Bladder microvascular endothelial cell (primary cell): Measurements from ENCODE around the gene KRT17. TPM values are rescaled to one million over a fixed set of nuclear protein-coding genes. Genes with fewer than 3 reads are reported as not detected.

ENCODE experiments used
- total RNA-seq: library from RNA; depleted of rRNA; stranded (reverse); fragments of >200 nt; gene quantifications from 2 replicates; pipeline ENCODE4 v1.2.3, GENCODE V29; 2014

The KRT17 gene
- total RNA-seq = 1.2 and 2.6 TPM in 2 replicates

DNA sequence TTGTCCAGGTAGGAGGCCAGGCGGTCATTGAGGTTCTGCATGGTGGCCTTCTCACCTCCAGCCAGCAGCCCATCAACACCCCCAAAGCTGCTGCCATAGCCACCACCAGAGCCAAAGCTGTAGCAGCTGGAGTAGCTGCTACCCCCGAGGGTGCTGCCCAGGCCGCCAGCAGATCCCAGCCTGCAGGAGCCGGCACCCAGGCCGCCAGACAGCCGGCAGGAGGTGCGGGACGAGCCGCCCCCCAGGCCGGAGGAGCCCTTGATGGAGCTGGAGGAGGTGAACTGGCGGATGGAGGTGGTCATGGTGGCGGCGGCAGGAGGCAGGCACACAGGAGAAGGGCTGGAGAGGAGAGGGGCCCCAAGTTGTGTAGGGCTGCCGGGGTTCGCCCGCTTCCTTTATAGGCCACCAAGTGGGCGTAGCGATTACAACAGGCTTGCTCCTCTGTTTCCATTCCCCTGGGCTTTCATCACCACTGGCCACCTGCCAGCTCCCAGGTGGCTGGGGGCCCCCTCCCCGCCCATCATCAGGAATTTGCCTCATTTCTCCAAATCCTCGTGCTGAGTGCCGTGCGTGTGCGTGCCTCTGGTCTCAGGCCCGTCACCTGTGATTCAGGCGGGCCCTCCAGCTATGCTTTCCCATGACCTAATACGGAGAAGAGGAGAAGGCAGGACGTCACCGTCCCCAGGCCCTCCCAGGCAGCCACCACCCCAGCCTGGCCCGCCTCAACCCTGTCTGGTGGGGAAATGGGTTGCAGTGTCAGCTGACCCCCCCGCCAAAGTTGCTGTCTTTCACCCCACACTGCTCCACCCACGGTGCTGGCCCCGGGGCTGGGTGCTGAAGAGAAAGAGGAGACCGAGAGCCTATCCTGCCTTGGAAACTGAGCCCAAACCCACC, at the start of gene KRT17:
TSS of gene KRT17 (minus strand) at position 368 of the 894 bp plus-strand sequence. CDS start at position 302, 66 bp downstream.

DNA sequence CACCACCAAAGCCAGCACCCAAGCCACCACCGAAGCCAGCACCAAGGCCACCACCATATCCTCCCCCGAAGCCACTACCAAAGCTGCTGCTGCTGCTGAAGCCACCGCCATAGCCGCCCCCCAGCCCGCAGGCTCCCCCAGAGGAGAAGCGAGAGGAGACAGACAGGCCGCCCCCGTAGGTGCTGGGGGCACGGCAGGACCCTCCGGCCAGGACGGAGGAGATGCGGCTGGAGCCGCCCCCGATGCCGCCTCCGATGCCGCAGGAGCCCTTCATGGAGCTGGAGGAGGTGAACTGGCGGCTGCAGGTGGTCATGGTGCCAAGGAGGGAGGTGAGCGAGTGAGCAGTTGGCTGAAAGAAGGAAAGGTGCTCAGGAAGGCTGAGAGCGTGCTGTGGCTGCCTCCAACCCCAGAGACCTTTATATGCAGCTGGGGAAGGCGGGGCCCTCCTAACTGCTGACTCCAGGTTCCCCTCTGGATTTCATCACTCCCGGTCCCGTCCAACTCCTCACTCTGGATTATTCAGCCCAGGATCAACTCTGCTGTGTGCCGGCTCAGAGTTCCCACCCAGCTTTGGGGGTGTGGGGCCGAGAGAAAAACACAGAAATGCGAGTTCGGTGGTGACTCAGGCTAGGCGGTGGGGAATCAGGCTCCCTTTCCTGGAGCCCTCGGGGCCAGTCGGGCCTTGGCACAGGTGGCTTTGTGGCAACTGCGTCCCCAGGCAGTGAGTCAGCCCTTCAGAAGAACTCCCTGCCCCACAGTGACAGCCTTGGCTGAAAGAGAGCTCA, 11.8 kb downstream of the KRT17 start, which contains the start of gene KRT16:
TSS of gene KRT16 (minus strand) at position 392 of the 785 bp plus-strand sequence. CDS start at position 313, 79 bp downstream.

DNA sequence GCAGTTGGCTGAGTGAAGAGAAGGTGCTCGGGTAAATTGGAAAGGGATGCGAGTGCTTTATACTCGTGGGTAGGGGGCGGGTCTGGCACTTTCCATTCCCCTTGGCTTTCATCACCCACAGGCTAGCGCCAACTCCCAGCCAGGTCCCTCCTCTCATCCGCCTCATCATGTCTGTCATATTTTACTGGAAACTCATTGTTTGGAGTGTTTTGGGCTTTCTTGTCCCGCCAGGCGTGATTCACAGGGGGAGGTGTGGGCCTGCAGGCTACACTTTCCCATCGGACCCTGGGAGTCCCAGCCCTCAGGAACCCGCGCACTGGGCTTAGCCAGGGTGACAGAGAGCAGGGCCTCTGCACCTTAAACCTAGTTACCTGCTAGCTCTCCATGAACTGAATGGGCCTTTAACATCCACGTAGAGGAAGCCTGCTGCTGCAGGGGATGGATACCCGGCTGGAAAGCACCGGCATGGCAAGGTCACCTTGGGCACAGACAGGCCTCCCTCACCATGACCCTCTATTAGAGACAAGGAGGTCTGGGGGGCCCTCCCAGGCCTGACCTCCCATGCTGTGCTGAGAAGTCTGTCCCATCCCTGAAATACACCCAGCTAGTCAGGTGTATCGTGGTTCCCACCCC, 37.4 kb downstream of the KRT17 start, which contains the start of gene KRT14:
TSS of gene KRT14 (minus strand) at position 33 of the 633 bp plus-strand sequence. CDS start 61 bp downstream, outside the sequence.

DNA sequence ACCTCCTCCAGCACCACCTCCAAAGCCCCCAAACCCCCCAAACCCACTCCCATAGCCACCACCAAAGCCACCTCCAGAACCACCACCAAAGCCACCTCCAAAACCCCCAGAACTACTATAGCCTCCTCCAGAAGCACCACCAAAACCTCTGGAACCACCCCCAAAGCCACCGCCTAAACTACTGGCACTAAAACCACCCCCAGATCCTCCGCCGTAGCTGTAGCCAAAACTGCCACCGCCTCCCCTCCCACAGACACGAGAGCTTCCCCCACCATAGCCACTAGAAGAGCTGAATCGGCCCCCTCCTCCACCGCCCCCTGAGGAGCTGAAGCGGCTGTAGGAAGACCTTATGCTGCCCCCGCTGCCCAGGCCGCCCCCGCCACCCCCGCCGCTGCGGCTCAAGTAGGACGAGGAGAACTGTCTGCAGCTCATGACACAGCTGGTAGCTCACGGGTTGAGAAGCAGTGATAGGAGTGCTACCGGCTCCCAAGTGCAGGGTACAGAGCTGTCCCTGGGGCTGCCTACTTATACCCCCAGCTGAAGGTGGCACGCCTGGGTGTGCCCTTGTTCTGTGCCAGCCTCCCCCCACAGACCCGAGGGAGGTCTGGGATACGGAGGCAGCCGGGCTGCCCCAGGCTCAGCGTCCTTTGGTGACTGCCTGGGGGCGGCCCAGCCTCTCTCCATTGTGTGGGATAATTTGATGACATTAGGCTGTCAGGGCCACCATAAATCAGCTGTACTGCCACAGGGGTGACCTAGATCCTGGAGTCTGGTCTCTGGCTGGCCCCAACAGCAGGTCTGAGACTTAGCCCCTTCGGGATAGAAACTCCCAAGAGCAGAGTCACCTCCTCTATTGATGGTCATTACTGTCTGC, 52.6 kb downstream of the KRT17 start, which contains the start of gene KRT9:
TSS of gene KRT9 (minus strand) at position 499 of the 874 bp plus-strand sequence. CDS start at position 432, 67 bp downstream.

Other genes with a start within 250 kb of the KRT17 start
- gene KRT34, start 242.3 kb downstream of the KRT17 start, total RNA-seq = 0.44 and 0.49 TPM in 2 replicates
- not detected in 2 replicates for gene KRT31, start 227.0 kb downstream of the KRT17 start, total RNA-seq
- gene KRT37, start 200.0 kb downstream of the KRT17 start, total RNA-seq = not detected in 2 replicates
- not detected in 2 replicates for gene KRT38, start 183.6 kb downstream of the KRT17 start, total RNA-seq
- not detected in 2 replicates for gene KRT32, start 157.2 kb downstream of the KRT17 start, total RNA-seq
- gene KRT35, start 143.4 kb downstream of the KRT17 start, total RNA-seq = not detected in 2 replicates
- 0.06 and 0.16 TPM in 2 replicates for gene KRT36, start 134.7 kb downstream of the KRT17 start, total RNA-seq
- gene KRT13, start 119.0 kb downstream of the KRT17 start, total RNA-seq = not detected in 2 replicates
- 0.16 and 0.57 TPM in 2 replicates for gene KRT15, start 105.7 kb downstream of the KRT17 start, total RNA-seq
- gene KRT19, start 96.3 kb downstream of the KRT17 start, total RNA-seq = 3.9 and 13.9 TPM in 2 replicates
- gene KRT9, start 52.5 kb downstream of the KRT17 start, total RNA-seq = 0.06 TPM in 1 of 2 replicates, not detected in the other
- 0.31 TPM in 1 of 2 replicates, not detected in the other for gene KRT14, start 37.7 kb downstream of the KRT17 start, total RNA-seq
- gene KRT16, start 11.8 kb downstream of the KRT17 start, total RNA-seq = 0.19 and 0.65 TPM in 2 replicates
- 55.4 and 112 TPM in 2 replicates for gene EIF1, start 64.3 kb upstream of the KRT17 start, total RNA-seq
- gene GAST, start 87.8 kb upstream of the KRT17 start, total RNA-seq = not detected in 2 replicates
- 0.32 and 0.82 TPM in 2 replicates for gene HAP1, start 110.1 kb upstream of the KRT17 start, total RNA-seq
- 121 and 361 TPM in 2 replicates for gene JUP, start 162.1 kb upstream of the KRT17 start, total RNA-seq
- 26.4 and 97.9 TPM in 2 replicates for gene P3H4, start 187.4 kb upstream of the KRT17 start, total RNA-seq
- 66.5 and 243 TPM in 2 replicates for gene FKBP10, start 188.4 kb upstream of the KRT17 start, total RNA-seq
- gene NT5C3B, start 211.7 kb upstream of the KRT17 start, total RNA-seq = 63.3 and 72.2 TPM in 2 replicates
- gene KLHL10, start 213.2 kb upstream of the KRT17 start, total RNA-seq = under 0.01 and 0.19 TPM in 2 replicates
- gene KLHL11, start 240.8 kb upstream of the KRT17 start, total RNA-seq = 15.7 and 34.4 TPM in 2 replicates